ENCODE results near the gene MZF1.
"Not testable (repeated sequence)": the region's sequence is repeated elsewhere in the genome, so short reads cannot be mapped to it uniquely, and the experiment has no call there.

Gene MZF1

GRCh38 chr19:58554494-58555368, 18.4 kb downstream of the MZF1 start, which contains the start of gene CHMP2A:
CHMP2A (minus strand) TSS chr19:58555105; CDS start chr19:58554212, 893 bp downstream.
- no peak for DNase-seq

- no peak for DNase-seq
These were observed 19.2 kb downstream of the MZF1 start for GRCh38 chr19:58553799-58554493.

- no peak for DNase-seq
These were observed 20.5 kb downstream of the MZF1 start for GRCh38 chr19:58552655-58553054.

- no peak for DNase-seq
These were observed 21.3 kb downstream of the MZF1 start for GRCh38 chr19:58551577-58552471.

GRCh38 chr19:58551123-58551497, 22.0 kb downstream of the MZF1 start:
- no peak for DNase-seq

- DNase-seq = no peak
These were observed 22.6 kb downstream of the MZF1 start for GRCh38 chr19:58550362-58551122.

GRCh38 chr19:58549664-58550361, 23.3 kb downstream of the MZF1 start:
- DNase-seq = no peak

- DNase-seq = no peak
These were observed 24.1 kb downstream of the MZF1 start for GRCh38 chr19:58548859-58549663.

GRCh38 chr19:58547323-58548312, 25.5 kb downstream of the MZF1 start:
- no peak for DNase-seq

- DNase-seq = no peak
These were observed 27.1 kb downstream of the MZF1 start for GRCh38 chr19:58546019-58546530.

- no peak for DNase-seq
These were observed 27.7 kb downstream of the MZF1 start for GRCh38 chr19:58545286-58546018.

- DNase-seq = no peak
These were observed 28.4 kb downstream of the MZF1 start for GRCh38 chr19:58544591-58545285.

- no peak for DNase-seq
These were observed 29.1 kb downstream of the MZF1 start, which contains the start of gene TRIM28 for GRCh38 chr19:58543826-58544590. TRIM28 (plus strand) TSS chr19:58544064; CDS start chr19:58544758, 694 bp downstream.

- DNase-seq = not testable (repeated sequence)
These were observed 30.3 kb downstream of the MZF1 start for GRCh38 chr19:58542641-58543372.

GRCh38 chr19:58539169-58539559, 34.0 kb downstream of the MZF1 start:
- DNase-seq = not testable (repeated sequence)

All from SW 1271 (cell line).